ENCODE data around the gene KNSTRN. TPM values are rescaled to one million over a fixed set of nuclear protein-coding genes. Genes with fewer than 3 reads are reported as not detected.

Gene KNSTRN
- total and polyA plus RNA-seq, 2 of the 13 experiments (the other 11 are each of a cell fraction or from before 2014, with no cell fraction given), result 20.3 to 62.3 TPM

DNA sequence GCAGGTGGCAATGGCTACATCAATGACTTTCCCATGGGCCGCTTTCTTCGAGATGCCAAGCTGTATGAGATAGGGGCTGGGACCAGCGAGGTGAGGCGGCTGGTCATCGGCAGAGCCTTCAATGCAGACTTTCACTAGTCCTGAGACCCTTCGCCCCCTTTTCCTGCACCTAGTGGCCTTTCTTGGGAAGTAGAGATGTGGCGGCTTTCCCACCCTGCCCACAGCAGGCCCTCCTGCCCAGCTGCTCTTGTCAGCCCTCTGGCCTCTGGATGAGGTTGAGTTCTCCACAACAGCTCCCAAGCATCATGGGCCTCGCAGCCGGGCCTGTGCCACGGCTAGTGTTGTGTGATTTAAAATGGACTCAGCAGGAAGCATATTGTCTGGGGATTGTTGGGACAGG lies 35.6 kb downstream of the KNSTRN start (continued):
- TF ChIP-seq, protein P1, sequence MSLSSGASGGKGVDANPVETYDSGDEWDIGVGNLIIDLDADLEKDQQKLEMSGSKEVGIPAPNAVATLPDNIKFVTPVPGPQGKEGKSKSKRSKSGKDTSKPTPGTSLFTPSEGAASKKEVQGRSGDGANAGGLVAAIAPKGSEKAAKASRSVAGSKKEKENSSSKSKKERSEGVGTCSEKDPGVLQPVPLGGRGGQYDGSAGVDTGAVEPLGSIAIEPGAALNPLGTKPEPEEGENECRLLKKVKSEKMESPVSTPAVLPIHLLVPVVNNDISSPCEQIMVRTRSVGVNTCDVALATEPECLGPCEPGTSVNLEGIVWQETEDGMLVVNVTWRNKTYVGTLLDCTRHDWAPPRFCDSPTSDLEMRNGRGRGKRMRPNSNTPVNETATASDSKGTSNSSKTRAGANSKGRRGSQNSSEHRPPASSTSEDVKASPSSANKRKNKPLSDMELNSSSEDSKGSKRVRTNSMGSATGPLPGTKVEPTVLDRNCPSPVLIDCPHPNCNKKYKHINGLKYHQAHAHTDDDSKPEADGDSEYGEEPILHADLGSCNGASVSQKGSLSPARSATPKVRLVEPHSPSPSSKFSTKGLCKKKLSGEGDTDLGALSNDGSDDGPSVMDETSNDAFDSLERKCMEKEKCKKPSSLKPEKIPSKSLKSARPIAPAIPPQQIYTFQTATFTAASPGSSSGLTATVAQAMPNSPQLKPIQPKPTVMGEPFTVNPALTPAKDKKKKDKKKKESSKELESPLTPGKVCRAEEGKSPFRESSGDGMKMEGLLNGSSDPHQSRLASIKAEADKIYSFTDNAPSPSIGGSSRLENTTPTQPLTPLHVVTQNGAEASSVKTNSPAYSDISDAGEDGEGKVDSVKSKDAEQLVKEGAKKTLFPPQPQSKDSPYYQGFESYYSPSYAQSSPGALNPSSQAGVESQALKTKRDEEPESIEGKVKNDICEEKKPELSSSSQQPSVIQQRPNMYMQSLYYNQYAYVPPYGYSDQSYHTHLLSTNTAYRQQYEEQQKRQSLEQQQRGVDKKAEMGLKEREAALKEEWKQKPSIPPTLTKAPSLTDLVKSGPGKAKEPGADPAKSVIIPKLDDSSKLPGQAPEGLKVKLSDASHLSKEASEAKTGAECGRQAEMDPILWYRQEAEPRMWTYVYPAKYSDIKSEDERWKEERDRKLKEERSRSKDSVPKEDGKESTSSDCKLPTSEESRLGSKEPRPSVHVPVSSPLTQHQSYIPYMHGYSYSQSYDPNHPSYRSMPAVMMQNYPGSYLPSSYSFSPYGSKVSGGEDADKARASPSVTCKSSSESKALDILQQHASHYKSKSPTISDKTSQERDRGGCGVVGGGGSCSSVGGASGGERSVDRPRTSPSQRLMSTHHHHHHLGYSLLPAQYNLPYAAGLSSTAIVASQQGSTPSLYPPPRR (CRISPR knock-in tag; IDR thresholded peaks at IDR 0.05; ENCODE audit: borderline replicate concordance), result no peak
- TF ChIP-seq, protein P2, sequence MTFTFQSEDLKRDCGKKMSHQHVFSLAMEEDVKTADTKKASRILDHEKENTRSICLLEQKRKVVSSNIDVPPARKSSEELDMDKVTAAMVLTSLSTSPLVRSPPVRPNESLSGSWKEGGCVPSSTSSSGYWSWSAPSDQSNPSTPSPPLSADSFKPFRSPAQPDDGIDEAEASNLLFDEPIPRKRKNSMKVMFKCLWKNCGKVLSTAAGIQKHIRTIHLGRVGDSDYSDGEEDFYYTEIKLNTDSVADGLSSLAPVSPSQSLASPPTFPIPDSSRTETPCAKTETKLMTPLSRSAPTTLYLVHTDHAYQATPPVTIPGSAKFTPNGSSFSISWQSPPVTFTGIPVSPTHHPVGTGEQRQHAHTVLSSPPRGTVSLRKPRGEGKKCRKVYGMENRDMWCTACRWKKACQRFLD (CRISPR knock-in tag; IDR thresholded peaks at IDR 0.05; ENCODE audit: borderline replicate concordance), result no peak
- TF ChIP-seq, protein P3, sequence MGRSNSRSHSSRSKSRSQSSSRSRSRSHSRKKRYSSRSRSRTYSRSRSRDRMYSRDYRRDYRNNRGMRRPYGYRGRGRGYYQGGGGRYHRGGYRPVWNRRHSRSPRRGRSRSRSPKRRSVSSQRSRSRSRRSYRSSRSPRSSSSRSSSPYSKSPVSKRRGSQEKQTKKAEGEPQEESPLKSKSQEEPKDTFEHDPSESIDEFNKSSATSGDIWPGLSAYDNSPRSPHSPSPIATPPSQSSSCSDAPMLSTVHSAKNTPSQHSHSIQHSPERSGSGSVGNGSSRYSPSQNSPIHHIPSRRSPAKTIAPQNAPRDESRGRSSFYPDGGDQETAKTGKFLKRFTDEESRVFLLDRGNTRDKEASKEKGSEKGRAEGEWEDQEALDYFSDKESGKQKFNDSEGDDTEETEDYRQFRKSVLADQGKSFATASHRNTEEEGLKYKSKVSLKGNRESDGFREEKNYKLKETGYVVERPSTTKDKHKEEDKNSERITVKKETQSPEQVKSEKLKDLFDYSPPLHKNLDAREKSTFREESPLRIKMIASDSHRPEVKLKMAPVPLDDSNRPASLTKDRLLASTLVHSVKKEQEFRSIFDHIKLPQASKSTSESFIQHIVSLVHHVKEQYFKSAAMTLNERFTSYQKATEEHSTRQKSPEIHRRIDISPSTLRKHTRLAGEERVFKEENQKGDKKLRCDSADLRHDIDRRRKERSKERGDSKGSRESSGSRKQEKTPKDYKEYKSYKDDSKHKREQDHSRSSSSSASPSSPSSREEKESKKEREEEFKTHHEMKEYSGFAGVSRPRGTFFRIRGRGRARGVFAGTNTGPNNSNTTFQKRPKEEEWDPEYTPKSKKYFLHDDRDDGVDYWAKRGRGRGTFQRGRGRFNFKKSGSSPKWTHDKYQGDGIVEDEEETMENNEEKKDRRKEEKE (IDR thresholded peaks at IDR 0.05), result no peak
